Progenitor cell of endocrine pancreas (in vitro differentiated cells): ENCODE results near the gene HPN. TPM values are rescaled to one million over a fixed set of nuclear protein-coding genes. Genes with fewer than 3 reads are reported as not detected.

Experiments
- DNase-seq: peaks from one replicate; pipeline ENCODE4 v3.0.0; 2021; ENCODE audit warnings: low spot score; ENCODE audit not compliant: unreplicated experiment
- H3K27ac Mint-ChIP-seq: 2 replicates; pipeline ENCODE4 v1.8.0; 2021; ENCODE audit warnings: mild to moderate bottlenecking, moderate library complexity, mixed read lengths
- H3K27me3 Mint-ChIP-seq: 2 replicates; pipeline ENCODE4 v1.8.0; 2021; ENCODE audit warnings: mixed read lengths
- H3K36me3 Mint-ChIP-seq: 2 replicates; pipeline ENCODE4 v1.8.0; 2022; ENCODE audit warnings: mixed read lengths; ENCODE audit not compliant: insufficient read depth
- H3K4me1 Mint-ChIP-seq: 2 replicates; pipeline ENCODE4 v1.8.0; 2021; ENCODE audit warnings: low read depth, mixed read lengths
- H3K4me3 Mint-ChIP-seq: 2 replicates; pipeline ENCODE4 v1.8.0; 2021; ENCODE audit warnings: low read depth, mild to moderate bottlenecking, moderate library complexity, mixed read lengths
- H3K9me3 Mint-ChIP-seq: 2 replicates; pipeline ENCODE4 v1.8.0; 2021; ENCODE audit warnings: low read depth, mixed read lengths
- CTCF ChIP-seq: fragments of 200-600 bp; sonication (generic); IDR thresholded peaks from one replicate; pipeline ENCODE4 v1.5.0; 2021; ENCODE audit warnings: antibody characterized with exemption, mild to moderate bottlenecking; ENCODE audit not compliant: unreplicated experiment
- total RNA-seq: library from RNA; stranded (reverse); gene quantifications from 2 replicates; pipeline ENCODE4 v1.2.1, GENCODE V29; 2021

HPN gene
- total RNA-seq, 1 donor from 2014 or later: 70.5 TPM

DNA sequence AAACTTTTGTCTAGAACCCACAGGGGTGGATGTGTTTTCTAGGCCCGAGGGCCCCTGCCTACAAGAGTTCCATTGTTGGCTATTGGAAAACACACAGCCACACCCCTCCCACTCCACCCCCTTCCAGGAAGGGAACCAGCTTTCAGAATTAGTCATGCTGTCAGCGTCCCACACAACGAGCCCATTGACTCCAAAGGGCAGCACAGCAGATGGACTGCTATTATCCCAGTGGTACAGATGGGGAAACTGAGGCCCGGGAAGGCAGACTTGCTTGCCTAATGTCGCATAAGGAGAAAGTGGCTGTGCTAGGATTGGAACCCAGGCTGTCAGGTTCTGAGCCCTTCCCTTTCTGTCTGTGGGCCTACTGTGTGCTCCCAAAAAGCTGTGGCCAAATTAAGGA is 66.0 kb downstream of the HPN start:
- Mint-ChIP-seq H3K27ac (peak overlapping the region; percentile 67), H3K27me3 (peaks cover 2% of the 10 kb centered on the region), H3K9me3 (peaks cover 4% of the 10 kb centered on the region), H3K36me3 (no peaks in the 10 kb centered on the region), H3K4me3 (no peak overlapping the region), H3K4me1 (peaks cover 6% of the 10 kb centered on the region)
- DNase-seq: no peak
- TF ChIP-seq CTCF: no peak

- TF ChIP-seq CTCF: no peak
- Mint-ChIP-seq H3K4me3 (no peak overlapping the region), H3K4me1 (peaks cover 6% of the 10 kb centered on the region), H3K27me3 (peaks cover 2% of the 10 kb centered on the region), H3K27ac (no peak overlapping the region), H3K36me3 (no peaks in the 10 kb centered on the region), H3K9me3 (peaks cover 4% of the 10 kb centered on the region)
- DNase-seq: no peak
Observed at GRCh38 chr19:35108730-35109129, 67.2 kb downstream of the HPN start.

- no peak overlapping the region for H3K4me3 Mint-ChIP-seq
- no peak for TF ChIP-seq CTCF
- peaks cover 2% of the 10 kb centered on the region for H3K27me3 Mint-ChIP-seq
- H3K27ac Mint-ChIP-seq: no peak overlapping the region
- peaks cover 8% of the 10 kb centered on the region for H3K4me1 Mint-ChIP-seq
- no peak for DNase-seq
- H3K9me3 Mint-ChIP-seq: peaks cover 4% of the 10 kb centered on the region
- no peaks in the 10 kb centered on the region for H3K36me3 Mint-ChIP-seq
Observed at GRCh38 chr19:35109395-35110112, 68.0 kb downstream of the HPN start.

DNA sequence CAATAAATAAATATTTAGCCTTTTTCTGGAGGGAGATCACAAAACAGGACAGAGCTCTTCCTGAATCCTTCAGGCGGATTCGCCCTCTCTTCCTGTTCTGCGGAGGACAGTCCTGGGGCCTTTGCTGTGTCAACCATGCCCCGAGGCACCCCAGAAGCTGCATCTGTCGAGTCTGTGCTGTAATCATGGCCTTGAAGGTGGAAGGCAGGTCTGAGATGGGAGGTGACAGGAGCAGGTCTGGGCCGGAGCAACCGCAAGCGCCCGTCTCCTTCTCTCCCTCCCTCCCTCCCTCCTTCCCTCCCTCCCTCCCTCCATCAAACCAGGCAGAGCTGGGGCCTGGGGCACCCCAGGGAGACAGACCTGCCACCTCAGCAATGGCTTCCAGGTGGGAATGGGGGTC is 69.5 kb downstream of the HPN start:
- no peak for DNase-seq
- no peak for TF ChIP-seq CTCF
- Mint-ChIP-seq H3K27me3 (peaks cover 6% of the 10 kb centered on the region), H3K4me3 (no peak overlapping the region), H3K36me3 (no peaks in the 10 kb centered on the region), H3K4me1 (peaks cover 19% of the 10 kb centered on the region), H3K9me3 (peaks cover 4% of the 10 kb centered on the region), H3K27ac (no peak overlapping the region)

GRCh38 chr19:35112995-35113688 is 71.6 kb downstream of the HPN start:
- Mint-ChIP-seq H3K27ac (peak overlapping the region; percentile 69), H3K9me3 (no peaks in the 10 kb centered on the region), H3K27me3 (peaks cover 14% of the 10 kb centered on the region), H3K36me3 (no peaks in the 10 kb centered on the region), H3K4me3 (no peak overlapping the region), H3K4me1 (peaks cover 28% of the 10 kb centered on the region)
- no peak for TF ChIP-seq CTCF
- DNase-seq: no peak
